ENCODE measurements around the gene WIPI1.
"Not testable (repeated sequence)": the region's sequence is repeated elsewhere in the genome, so short reads cannot be mapped to it uniquely, and the experiment has no call there.

DNA sequence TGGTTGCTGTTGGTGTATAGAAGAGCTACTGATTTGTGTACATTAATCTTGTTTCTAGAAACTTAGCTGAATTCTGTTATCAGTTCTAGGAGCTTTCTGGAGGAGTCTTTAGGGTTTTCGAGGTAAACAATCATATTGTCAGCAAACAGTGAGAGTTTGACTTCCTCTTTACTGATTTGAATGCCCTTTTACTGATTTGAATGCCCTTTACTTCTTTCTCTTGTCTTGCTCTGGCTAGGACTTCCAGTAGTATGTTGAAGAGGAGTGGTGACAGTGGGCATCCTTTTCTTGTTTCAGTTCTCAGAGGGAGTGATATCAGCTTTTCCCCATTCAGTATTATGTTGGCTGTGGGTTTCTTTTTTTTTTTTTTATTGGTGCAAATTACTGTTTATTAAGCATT, 49.6 kb downstream of the WIPI1 start:
- TF ChIP-seq POLR2A (IDR thresholded peaks at IDR 0.05; ENCODE audit: low read length); GATA1 (IDR thresholded peaks at IDR 0.05; ENCODE audit: low read depth, low read length): not testable (repeated sequence)
